ENCODE data around the gene WNK3.

DNA sequence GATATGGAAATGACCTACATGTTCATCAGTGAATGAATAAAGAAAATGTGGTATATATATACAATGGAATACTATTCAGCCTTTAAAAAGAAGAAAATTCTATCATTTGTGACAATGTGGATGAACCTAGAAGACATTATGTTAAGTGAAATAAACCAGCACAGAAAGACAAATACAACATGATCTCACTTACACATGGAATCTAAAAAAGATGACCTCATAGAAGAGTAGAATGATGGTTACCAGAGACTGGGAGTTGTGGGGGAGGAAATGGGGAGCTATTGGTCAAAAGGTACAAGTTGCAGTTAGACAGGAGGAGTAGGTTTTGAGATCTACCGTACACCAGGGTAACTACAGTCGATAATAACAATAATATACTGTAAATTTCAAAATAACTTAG lies 51.5 kb downstream of the WNK3 start:
- TF ChIP-seq, protein P1, sequence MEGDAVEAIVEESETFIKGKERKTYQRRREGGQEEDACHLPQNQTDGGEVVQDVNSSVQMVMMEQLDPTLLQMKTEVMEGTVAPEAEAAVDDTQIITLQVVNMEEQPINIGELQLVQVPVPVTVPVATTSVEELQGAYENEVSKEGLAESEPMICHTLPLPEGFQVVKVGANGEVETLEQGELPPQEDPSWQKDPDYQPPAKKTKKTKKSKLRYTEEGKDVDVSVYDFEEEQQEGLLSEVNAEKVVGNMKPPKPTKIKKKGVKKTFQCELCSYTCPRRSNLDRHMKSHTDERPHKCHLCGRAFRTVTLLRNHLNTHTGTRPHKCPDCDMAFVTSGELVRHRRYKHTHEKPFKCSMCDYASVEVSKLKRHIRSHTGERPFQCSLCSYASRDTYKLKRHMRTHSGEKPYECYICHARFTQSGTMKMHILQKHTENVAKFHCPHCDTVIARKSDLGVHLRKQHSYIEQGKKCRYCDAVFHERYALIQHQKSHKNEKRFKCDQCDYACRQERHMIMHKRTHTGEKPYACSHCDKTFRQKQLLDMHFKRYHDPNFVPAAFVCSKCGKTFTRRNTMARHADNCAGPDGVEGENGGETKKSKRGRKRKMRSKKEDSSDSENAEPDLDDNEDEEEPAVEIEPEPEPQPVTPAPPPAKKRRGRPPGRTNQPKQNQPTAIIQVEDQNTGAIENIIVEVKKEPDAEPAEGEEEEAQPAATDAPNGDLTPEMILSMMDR (IDR thresholded peaks at IDR 0.05; ENCODE audit: low read length): no peak
- no peak for TF ChIP-seq EZH2 (optimal IDR thresholded peaks at IDR 0.05; ENCODE audit: low read depth, low read length)
- no peak for TF ChIP-seq EZH2phosphoT487 (IDR thresholded peaks at IDR 0.05; ENCODE audit: low read length)

Data from MM.1S (cell line).